ENCODE data around the gene CD48.
A peak's percentile ranks its signal among the peaks of the same experiment; 100 is the strongest.

The CD48 gene

DNA sequence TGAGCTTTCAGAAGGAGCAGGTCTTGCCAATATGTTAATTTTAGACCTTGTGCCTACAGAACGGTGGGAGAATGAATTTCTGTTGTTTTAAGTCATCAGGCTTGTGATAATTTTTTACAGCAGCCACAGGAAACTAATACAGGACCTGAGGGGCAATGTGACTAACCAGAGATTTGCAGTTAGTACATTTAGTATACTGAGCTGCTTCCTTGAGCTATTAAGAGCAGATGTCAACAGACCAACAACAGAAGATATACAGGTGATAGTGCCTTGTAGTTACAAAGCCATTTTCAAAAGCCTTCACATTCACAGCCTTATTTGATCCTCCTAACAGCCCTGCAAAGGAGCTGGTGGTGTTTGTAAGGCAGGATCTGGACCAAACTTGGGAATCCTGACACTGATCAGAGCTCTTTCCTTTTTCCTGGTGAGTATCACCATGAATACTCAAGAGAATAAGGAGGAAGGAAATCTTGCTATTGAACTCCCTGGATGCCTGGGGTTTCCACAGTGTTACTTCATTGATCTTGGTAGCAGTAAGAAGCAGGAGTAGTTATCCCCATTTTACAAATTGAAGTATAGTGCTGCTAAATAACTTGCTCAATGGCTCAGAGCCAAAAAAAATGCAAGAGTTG lies 60.1 kb downstream of the CD48 start:
- ATAC-seq = no peak

DNA sequence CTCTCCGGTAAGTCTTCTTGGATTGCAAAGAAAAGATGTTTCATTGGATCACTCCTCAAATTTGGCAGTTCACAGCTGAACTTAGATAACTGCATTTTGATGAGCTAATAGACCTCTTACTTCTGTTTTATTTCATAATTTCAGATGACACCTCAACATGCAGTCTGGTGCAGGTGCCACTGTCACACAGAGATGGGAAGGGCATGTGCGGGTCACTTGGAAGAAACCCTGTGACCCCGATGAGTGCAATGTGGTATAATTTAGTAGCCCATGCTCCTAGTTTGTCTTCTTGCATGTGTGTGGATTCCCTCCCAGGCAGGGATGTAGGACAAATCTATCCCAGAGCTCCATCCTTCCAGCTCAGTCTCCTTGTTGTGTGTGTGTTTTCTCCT lies 64.3 kb downstream of the CD48 start:
- peak; percentile 37 to 38 for ATAC-seq

DNA sequence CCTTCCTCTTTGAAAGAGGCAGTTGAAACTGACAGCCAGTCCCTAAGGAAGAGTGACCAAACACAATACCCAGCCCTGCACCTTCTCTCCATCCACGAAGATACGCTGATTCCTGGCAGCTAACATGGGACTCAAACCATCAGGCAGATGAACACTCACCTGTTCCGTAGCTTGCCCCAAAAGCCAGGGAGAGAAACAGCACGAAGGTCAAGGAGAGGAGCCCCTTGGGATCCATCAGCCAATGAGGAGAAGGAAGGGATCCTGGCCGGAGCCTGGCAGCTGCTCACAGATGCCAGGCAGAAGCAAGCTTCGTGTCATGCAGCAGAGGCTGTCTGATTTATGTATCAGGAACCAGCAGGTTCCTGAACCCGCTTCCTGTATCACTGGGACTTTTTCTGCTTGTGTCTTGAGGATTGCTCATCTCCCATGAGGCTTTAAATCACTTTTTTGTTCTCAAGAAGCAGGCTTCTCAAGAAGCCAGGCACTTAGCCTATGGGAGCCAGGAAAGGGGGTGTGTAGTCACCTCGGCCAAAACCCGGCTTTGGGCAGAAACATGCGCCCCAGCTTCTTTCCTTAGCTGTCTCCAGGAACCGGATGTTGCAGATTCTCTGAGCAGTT lies 64.8 kb downstream of the CD48 start, which contains the start of gene SLAMF1:
Gene SLAMF1, minus strand, starts transcription at position 334 of the 618 bp plus-strand sequence. Its CDS starts 99 bp downstream, at position 235.
- peak; percentile 65 to 70 for ATAC-seq

DNA sequence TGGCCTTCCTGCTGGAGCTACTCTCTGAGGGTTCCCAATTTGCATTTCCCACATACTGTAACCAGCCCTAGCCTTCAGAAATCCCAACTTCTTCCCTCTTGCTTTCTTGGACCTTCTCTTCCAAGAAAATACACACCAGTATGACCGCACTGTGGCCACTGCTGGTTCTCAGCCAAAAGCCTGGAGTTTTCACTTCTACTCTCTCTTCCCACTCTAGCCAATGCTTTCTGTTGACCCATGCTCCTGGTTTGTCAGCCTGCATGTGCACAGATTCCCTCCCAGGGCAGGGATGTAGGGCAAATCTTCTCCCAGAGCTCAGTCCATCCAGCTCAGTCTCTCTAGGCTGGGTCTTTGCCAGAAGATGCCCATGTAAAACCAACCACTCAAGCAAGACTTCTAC lies 65.4 kb downstream of the CD48 start:
- no peak for ATAC-seq

DNA sequence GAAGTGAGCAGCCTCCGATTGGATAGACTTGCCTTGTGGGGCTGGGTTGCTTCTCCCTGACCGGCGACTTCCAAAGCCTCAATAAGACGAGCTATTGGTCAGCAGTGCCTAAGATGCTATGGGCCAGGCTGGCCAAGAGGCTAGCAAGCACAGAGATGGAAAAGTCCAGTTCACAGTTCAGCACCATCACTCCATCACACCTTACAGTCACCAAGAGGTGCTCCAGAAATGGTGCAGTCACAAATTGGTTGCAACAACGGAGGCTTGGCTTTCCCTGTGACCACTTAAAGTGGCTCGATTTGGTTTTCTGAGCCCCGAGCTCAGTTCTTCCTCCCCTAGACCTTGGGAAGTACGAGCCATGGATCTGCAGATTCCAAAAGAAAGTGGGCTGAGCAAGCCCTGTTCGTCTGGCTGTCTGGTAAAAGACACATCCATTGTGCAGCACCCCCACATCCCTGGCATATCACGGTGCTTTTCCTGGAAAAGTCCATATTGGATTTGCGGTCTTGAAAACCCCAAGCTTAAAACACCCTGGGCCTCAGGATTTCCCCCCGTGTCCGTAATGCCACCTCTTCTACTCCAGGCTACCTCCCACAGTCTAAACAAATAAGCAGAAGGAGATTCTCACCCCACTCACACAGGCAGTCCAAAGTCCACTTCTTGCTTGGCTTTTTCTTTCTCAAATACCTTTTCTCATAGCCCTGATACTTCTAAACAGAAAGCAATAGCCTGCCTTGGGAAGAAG lies 66.1 kb downstream of the CD48 start:
- no peak for ATAC-seq

DNA sequence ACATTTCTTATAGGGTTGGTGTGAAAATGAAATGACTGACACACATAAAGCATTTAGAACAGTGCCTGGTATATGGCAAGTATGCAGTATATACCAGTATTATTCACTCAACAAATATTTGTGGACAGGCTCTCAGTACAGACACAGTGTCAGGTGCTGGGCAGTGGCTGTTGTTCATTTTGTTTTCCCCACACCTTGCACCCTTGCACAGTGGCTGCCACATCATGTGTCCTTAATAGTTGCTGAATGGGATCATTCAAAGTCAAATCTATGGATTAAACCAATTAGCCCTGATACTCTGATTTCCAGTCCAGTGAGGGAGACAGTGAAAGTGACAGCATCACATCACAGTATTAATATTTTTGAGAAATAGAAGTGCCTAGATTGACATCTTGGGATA lies 67.2 kb downstream of the CD48 start:
- no peak for ATAC-seq

DNA sequence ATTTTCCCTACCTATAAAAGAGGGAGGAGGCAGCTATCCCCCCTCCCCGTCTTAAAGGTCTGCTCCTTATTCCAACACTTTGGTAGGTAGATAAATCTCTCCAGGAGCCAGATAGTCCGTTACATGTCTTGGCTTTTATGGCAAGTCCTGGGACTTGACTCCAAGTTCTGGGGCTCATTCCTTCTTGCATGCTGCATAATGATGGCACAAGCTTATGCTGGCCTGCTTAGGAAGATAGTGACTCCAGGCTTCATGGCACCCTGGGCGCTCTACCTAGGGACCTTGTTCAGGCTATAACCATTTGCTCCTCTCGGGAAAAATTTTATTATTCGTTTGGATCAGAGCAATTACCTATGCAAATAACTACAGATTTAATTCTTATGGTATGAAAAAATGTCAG lies 68.5 kb downstream of the CD48 start:
- no peak for ATAC-seq

DNA sequence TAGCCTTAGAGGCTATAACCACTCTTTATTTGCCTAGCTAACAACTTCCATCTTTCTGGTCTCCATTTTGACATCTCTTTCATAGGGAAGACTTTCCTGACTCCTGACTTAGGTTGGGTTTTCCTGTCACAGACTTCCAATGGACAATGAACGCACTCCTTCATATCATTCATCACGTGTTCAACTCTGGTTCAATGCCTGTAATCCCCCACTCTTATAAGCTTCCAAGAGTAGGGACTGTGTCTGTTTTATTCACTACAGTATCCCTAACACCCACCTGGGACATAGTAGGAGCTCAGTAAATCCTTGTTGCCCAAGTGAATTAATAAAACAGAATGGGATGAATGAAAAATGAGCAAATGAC lies 69.4 kb downstream of the CD48 start:
- ATAC-seq = no peak

DNA sequence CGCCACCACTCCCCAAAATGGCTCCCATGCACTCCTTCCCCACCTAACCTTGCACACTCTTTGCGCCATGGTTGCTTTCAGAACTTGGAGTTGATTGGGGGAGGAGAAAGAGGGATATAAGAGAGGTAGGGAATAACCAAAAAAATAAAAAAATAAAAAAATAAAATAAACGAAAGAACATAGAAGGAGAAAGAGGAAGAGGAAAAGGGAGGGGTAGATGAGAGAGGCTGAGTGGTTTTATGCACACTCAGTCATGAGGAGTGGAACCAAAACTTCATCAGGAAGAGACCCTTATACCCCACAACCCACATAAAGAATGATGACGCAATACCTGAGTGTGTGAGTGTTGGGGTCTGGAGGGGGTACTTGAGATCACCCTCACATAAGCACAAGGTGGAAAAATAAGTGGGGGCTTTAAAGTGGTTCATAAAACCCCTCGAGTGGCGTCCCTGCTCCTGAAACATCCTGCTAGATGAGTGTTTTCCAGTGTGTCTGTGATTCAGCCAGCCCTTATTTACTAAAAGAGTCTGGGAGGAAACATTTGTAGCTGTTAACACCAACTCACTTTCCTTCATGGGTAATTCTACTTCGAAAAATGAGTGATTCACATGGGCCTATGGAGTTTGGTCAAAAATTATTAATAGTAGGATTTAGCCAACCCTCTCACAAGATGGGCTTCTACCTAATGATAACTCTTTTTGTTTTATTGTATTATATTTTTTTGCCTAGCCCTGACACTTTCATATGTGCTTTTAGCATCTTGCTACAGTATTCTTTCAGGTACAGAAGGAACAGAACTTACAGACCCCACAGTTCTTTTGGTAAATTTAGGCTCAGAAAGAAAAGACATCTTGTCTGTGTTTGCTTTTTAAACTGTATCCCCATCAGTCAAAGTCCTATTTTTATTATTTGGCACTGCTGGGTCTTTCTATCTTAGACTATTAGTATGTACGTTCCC lies 70.0 kb downstream of the CD48 start:
- peak; percentile 12 to 14 for ATAC-seq

DNA sequence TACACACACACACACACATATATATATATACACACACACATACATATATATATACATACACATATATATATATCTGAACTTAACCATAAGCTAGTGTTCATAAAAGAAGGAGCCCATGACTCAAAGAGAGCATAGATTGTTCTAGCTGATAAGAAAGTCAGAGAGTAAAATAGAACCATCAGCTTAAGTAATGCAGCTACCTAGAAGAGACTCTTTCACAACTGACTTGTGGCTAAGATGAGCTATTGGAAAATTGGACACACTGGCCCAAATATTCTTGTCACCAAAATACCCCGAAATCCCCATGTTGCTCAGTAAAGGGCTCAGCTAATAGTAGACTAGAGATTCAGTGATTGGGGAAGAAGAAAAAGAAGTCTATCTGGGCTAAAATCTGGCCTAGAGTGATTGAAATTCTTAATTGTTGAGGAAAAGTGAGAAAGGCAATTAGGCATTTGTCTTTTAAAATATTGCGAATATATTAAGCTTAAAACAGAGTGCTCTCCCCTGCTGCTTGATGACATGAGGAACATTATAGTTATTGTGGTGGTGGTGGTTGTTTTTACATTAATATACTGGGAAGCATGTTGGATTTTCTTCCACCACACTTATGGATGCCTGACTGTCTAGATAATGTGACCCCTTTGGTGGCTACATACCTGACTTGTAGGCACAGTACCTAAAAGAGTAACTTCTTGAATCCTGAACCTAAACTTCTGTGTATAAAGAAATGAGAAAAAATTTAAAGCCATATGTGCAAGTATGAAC lies 71.1 kb downstream of the CD48 start:
- peak; percentile 81 to 83 for ATAC-seq

DNA sequence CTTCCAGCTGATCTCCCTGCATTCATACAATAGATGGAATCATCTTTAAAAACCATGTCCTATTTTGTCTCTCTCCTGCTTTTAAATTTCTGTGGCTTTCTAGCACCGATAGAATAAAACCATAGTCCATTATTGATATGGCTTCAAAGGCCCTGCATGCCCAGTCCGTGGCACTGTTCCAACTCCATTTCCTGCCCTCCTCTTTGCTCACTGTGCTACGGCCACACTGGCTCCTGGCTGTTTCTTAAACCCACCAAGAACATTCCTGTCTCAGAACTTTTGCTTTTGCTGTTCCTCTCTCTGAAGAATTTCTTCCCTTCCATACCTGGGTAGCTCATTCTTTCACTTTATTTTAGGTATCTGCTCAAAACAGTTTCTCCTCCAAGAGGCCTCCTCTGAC lies 72.0 kb downstream of the CD48 start:
- ATAC-seq = no peak

DNA sequence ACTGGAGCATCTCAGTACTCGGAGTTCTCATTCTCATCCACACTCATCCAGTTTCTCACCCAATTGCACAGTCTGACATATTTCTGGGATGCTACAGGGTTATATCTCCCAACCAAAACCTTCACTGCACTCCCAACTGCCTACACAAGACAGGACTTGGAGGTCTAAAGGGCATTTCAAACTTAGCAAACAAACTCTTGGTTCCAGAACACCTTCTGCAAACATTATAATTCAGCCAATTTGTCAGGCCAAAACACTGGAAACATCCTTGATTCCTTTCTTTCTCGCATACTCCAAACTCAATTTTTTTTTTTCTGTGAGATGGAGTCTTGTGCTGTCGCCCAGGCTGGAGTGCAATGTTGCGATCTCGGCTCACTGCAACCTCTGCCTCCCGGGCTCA lies 72.7 kb downstream of the CD48 start:
- no peak for ATAC-seq

DNA sequence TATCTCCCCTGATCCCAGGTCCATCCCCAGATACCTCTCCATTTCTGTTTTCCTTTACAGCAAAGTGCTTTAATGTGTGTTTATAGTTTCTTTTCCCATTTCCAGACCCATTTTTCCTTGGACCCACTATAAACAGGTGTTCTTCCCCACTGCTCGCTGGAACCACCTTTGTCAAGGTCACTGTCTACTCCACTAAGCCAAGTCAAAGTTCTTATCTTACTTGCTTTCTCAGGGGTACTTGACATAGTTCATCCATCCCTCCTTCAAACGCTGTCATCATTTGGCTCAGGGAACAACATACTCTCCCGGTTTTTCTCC lies 73.1 kb downstream of the CD48 start:
- ATAC-seq = no peak

DNA sequence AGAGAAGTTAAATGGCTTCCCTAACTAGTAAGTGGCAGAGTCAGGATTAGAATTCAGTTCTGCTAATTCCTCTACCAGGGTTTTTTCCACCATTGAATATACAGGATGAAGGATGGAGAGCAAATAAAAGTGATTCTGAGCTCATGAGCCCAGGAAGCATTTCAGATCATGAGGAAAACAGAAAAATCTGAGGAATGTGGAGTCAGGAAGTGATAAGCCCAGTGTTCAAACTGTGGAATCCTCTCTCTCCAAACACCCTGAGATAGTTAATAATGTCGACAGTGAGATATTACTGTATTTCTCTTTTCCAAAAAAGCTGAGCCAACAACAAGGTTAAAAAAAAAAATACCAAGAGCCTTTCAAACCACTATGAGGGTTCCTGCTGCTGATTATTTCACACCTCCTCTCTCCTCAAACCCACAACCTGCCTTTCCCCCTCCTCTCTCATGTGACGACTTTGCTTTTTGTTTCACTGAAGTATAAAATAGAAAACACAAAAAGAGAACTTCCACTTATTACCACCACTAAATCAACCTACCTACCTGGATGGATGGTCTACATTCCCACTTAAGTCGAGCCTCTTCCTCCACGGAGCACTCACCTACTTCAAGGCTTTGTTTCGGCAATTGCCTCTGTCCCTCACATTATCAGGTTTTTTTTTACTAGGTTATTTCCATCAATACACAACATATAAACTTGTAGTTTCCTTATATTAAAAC lies 73.6 kb downstream of the CD48 start:
- peak; percentile 55 to 57 for ATAC-seq

DNA sequence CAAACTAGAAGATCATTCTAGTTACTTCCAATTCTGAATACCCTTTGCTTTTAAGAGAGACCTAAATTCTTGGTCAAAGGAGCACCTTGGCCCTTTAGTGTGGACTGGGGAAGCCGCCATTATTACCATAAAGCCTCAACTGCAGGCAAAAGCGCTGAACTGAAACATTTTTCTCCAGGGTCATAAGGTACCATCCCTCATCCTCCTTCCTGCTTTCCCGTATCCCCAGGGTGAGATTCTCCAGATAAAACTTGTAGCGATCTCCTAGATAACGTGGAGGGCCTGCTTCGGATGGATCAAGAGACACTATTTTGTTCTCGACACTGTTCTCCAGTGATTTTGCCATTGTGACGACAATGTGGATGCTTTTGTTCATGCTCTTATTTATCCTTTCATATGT lies 74.6 kb downstream of the CD48 start:
- no peak for ATAC-seq

DNA sequence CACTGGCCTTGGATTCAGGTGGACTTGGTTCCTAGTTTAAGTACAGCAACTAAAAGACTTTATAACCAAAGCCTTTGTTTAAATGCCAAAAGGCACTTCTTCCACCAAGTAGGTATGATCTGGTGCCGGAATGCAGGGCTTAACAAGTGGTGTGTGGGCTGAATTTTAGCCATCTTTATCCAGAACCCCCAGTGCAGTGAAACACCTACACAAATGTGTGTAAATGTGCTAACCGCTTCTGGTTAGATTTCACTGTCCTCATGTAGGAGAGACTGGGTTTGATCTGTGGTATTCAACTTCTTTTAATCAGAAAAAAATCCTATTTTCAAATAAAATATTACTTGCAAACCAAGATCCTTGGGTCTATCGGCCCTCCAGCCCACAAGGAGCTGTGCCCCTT lies 75.1 kb downstream of the CD48 start:
- no peak for ATAC-seq

DNA sequence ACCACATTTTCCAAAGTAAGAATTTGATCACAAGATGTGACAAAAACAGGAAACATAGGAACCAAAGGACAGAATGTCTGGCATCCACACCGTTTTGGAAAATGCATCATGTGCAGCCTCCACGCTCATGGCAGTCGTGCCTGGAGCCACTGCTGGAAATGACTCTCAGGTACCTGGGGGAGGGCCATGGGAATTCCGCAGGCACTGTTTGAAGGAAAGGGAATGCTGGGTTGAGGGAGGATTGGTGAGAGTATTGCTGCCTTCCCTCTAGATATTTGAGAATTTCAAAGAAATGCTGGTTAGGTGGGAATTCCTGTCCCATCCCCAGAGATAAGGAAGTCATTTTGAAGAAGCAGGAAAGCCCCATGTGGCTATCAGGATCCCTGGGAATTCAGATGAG lies 75.5 kb downstream of the CD48 start:
- no peak for ATAC-seq

DNA sequence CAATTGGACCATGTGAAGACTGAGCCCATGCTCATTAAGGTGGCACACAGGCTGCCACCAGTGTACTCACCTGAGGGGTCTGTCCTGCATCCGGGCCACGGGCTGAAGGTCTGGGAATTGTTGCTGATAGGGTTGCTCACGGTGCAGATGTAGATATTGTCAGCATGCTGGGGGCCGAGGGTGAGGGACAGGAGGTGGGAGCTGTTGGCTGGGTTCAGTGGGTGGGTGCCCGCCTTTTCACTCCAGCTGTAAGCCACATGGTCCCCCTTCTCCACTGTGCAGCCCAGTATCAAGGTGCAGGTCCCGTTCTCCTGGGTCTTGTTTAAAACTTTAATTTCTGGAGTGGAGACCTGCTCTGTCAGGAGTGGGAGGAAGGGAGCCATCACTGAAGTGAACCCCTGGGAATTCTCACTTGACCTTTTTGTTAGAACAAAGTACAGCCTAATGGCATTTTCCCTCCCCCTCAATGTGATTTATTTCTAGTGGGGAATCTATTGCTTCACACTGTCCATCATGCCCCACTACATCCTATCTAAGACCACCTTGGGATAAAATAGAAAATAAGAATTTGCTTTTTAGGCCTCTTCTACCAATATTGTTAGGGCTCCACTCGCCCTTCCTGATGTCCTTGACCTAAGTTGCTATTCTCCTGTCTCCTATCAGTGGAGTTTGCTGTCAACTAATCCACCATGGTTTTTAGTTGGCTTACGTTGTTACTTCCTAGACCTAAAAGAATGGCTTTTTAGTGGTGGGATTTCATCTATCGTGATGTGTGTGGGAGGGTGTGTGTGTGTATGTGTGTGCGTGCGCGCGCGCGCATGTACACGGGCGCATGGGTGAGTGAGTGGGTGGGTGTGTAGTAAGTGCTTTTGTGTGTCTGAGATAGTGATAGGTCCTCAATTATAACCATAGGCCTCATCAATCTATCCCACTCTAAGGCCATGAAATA lies 76.8 kb downstream of the CD48 start:
- no peak for ATAC-seq

DNA sequence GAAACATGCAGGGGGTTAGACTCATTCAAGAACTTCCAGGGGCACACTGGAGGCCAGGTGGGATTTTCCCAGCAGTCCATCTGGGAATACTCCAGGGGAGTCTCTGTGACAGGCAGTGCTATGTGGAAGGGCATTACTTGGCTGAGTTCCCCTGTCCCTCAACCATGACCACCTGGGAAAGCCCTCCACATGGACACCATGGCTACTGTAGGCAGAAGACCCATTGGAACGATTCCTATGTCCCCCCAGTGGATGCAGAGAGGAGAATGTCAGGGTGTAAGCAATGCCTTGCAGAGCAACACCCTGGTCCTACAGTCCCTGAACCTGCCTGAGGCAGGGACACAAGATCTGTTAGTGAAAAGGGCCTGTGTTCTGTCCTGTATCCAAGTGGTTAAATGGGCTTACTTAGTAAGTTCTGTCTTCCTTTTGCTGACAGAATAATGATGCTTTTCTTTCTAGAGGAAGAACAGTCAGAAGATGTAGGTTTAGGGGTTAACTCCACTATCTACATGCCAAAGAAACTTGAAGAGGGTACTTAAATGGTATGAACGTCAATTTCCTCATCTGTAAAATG lies 78.2 kb downstream of the CD48 start:
- ATAC-seq = no peak

DNA sequence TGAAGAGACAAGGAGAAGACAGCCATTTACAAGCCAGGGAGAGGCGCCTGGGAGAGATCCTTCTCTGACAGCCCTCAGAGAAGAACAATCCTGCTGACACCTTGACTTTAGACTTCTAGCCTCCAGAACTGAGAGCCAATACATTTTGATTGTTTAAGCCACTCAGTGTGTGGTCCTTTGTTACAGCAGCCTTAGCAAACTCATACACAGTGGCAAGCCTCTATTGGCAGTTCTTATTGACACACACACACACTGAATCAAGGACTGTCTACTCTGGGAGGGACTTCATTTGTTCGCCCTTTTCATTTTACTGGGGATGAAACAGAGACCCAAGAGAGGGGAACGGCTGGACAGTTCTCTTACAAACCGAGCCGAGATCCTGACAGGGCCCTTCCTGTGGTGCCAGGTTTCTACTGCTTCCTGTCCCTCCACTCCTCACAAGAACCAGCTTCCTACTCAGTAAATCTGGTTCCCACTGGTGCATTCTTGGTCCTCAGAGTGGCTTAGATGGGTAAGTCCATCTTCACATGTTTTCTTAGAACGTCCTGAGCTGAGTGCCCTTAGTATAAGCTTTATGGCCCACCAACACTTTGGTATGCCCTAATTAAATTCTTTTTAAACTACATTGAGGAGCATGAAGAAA lies 79.5 kb downstream of the CD48 start:
- ATAC-seq = no peak

All from activated CD4-positive, CD25-positive, alpha-beta regulatory T cell treated with anti-CD3 and anti-CD28 coated beads, Interleukin-2, amount 50 U/mL, for 24 hours (primary cell).